Uterus (tissue), 4 donors: ENCODE data around the gene CEP131. TPM values are rescaled to one million over a fixed set of nuclear protein-coding genes. Genes with fewer than 3 reads are reported as not detected.

Experiments used
- DNase-seq, 2 donors: peaks; one replicate each; pipeline ENCODE4 v3.0.0-alpha.2; 2019 to 2020
- H3K27ac ChIP-seq, 2 donors: fragments of 200-600 bp; sonication (generic); 1 replicate in 1 of 2; 2 replicates in 1 of 2; pipeline ENCODE4 v1.5.1; 2016 to 2018
- H3K27me3 ChIP-seq, 2 donors: fragments of 200-600 bp; sonication (generic); one replicate each; pipeline ENCODE4 v1.5.1; 2018 to 2019; ENCODE audit warnings: control low read depth in 1 of 2
- H3K36me3 ChIP-seq, 2 donors: fragments of 200-600 bp; sonication (generic); one replicate each; pipeline ENCODE4 v1.5.1; 2019; ENCODE audit warnings: control low read depth in 1 of 2
- H3K4me1 ChIP-seq, 2 donors: fragments of 200-600 bp; sonication (generic); one replicate each; pipeline ENCODE4 v1.5.1; 2018 to 2019; ENCODE audit warnings: control low read depth in 1 of 2
- H3K4me3 ChIP-seq, 2 donors: fragments of 200-600 bp; sonication (generic); 1 replicate in 1 of 2; 2 replicates in 1 of 2; pipeline ENCODE4 v1.5.1; 2018 to 2019; ENCODE audit warnings: mild to moderate bottlenecking in 1 of 2
- H3K9me3 ChIP-seq, 2 donors: fragments of 200-600 bp; sonication (generic); one replicate each; pipeline ENCODE4 v1.5.1; 2019; ENCODE audit warnings: control low read depth in 1 of 2
- CTCF ChIP-seq, 4 experiments: fragments of 200-600 bp in 2 of 4; fragments of 450-650 bp in 2 of 4; sonication (generic) in 2 of 4; IDR thresholded peaks; one replicate each; pipeline ENCODE4 v1.5.1; 2016 to 2019; ENCODE audit warnings: antibody characterized with exemption in 4 of 4, mild to moderate bottlenecking in 2 of 4, moderate library complexity in 1 of 4
- POLR2A ChIP-seq, 2 donors: fragments of 450-650 bp; IDR thresholded peaks; one replicate each; pipeline ENCODE4 v1.6.1; 2016; ENCODE audit warnings: antibody characterized with exemption in 2 of 2, mild to moderate bottlenecking in 1 of 2, moderate library complexity in 1 of 2
- intact Hi-C: fragments of 100-400 bp; cut with DNase I; formaldehyde crosslinking; loops from one replicate; pipeline ENCODE4 v1.15.1; 2023; ENCODE audit warnings: low total_unique reads
- total RNA-seq, 4 donors: library from RNA; depleted of rRNA in 3 of 4; stranded (reverse); fragments of >200 nt in 3 of 4; gene quantifications; one replicate each; pipeline versions ENCODE4 v1.1.0 to v1.2.4, GENCODE V29; 2014 to 2023
- donor health status: DM: yes; HTN: yes; CAD: no.

CEP131 gene
- total RNA-seq, 4 donors from 2014 or later, result 2.9 to 13.3 (median 10.0) TPM

- Histone ChIP-seq H3K27me3 (no peaks in the 10 kb centered on the region), H3K4me3 (no peak overlapping the region), H3K36me3 (no peaks in the 10 kb centered on the region), H3K27ac (no peak overlapping the region), H3K9me3 (no peaks in the 10 kb centered on the region), H3K4me1 (peaks cover 0 to 6% of the 10 kb centered on the region in 2 donors)
- intact Hi-C loops, result no loop called here
- no peak for DNase-seq
- TF ChIP-seq CTCF (IDR thresholded peaks at IDR 0.05), result no peak
- TF ChIP-seq POLR2A (IDR thresholded peaks at IDR 0.05), result no peak
Observed at GRCh38 chr17:81235822-81236740, 13.3 kb upstream of the CEP131 start.

- no peak for DNase-seq
- H3K9me3 ChIP-seq, result no peaks in the 10 kb centered on the region
- H3K27ac ChIP-seq, result no peak overlapping the region
- TF ChIP-seq POLR2A (IDR thresholded peaks at IDR 0.05), result no peak
- no peak for TF ChIP-seq CTCF (IDR thresholded peaks at IDR 0.05)
- H3K4me1 ChIP-seq, result peaks cover 0 to 6% of the 10 kb centered on the region in 2 donors
- intact Hi-C loops, result no loop called here
- H3K36me3 ChIP-seq, result no peaks in the 10 kb centered on the region
- no peaks in the 10 kb centered on the region for H3K27me3 ChIP-seq
- no peak overlapping the region for H3K4me3 ChIP-seq
Observed at GRCh38 chr17:81234940-81235821, 12.4 kb upstream of the CEP131 start.

GRCh38 chr17:81234506-81234855, 11.7 kb upstream of the CEP131 start:
- Histone ChIP-seq H3K4me1 (peaks cover 0 to 6% of the 10 kb centered on the region in 2 donors), H3K27me3 (no peaks in the 10 kb centered on the region), H3K9me3 (no peaks in the 10 kb centered on the region), H3K36me3 (no peaks in the 10 kb centered on the region), H3K4me3 (no peak overlapping the region), H3K27ac (no peak overlapping the region)
- DNase-seq, result no peak
- no peak for TF ChIP-seq POLR2A (IDR thresholded peaks at IDR 0.05)
- TF ChIP-seq CTCF (IDR thresholded peaks at IDR 0.05), result no peak
- intact Hi-C loops, result no loop called here

GRCh38 chr17:81233811-81234505, 11.2 kb upstream of the CEP131 start:
- no peaks in the 10 kb centered on the region for H3K36me3 ChIP-seq
- H3K4me3 ChIP-seq, result no peak overlapping the region
- no peaks in the 10 kb centered on the region for H3K27me3 ChIP-seq
- no peak for DNase-seq
- no peaks in the 10 kb centered on the region for H3K9me3 ChIP-seq
- TF ChIP-seq POLR2A (IDR thresholded peaks at IDR 0.05) (no peak), CTCF (IDR thresholded peaks at IDR 0.05) (no peak)
- H3K27ac ChIP-seq, result no peak overlapping the region
- intact Hi-C loops, result no loop called here
- peaks cover 0 to 6% of the 10 kb centered on the region in 2 donors for H3K4me1 ChIP-seq
